ENCODE measurements around the gene TUBA1C. TPM values are rescaled to one million over a fixed set of nuclear protein-coding genes. Genes with fewer than 3 reads are reported as not detected.

Gene TUBA1C
- polyA plus RNA-seq, 1 of the 3 experiments (the other 2 are of a cell fraction) = 3.3 TPM

DNA sequence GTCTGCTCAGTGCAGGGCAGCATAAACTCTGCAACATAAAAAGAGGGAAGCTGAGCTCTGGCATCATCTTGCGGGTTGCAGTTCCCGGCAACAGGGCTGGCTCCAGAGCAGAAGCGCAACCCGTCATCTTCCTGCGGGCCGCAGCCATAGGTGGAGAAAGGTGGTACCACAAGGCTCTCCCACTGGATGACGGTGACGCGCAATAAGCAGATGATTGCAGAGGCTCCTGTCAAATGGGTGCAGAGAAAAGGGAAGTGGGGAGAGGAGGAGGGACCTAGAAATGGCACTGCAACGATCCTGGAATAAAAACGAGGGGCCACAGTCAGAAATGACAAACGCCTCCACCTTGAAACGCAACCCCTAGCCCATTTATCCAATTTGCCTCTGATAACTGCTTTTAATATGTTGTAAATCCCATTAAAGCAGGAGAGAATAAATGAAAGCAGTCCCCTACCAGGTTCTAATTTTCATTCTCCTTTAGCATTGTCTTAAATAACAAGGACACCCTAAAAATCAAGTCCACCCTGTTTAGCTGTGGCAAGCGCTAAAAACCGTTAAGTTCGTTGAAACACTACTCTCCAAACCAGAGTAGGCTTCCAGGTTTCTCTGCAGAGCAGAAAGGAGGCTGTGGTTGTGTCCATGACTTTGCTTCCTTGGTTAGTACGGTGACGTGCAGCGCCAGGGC is 30.9 kb upstream of the TUBA1C start:
- DNase-seq = no peak
- CTCF ChIA-PET = interaction anchor here (1.0 to 7.0 kb wide), 16 partner anchors 11 to 146 kb away, joined by 3 to 79 read pairs (median 8); partner anchors contain the start of genes DHH, LMBR1L, TUBA1A and TUBA1B
- Histone ChIP-seq H4K20me1 (ENCODE audit: insufficient read depth) (no peaks in the 10 kb centered on the region), H3K27ac (ENCODE audit: low read depth in 2 of 2, low read length in 1 of 2) (peak overlapping the region; percentile 79 to 90), H3K9ac (peak overlapping the region; percentile 77; the same call in 1 of the 2 replicates), H2AFZ (ENCODE audit: low read depth) (peak overlapping the region; percentile 95), H3K27me3 (ENCODE audit: insufficient read depth) (no peaks in the 10 kb centered on the region), H3K36me3 (replicated peaks in 1 of 2; ENCODE audit: control insufficient read depth in 1 of 2, insufficient read depth in 2 of 2, low read length in 1 of 2) (no peaks in the 10 kb centered on the region), H3K4me1 (ENCODE audit: control insufficient read depth in 1 of 2, insufficient read depth in 2 of 2, low read depth in 1 of 2, low read length in 1 of 2) (peaks cover 23 to 25% of the 10 kb centered on the region in 2 experiments), H3K9me3 (no peaks in the 10 kb centered on the region), H3K9me2 (no peaks in the 10 kb centered on the region), H3F3A (replicated peaks; ENCODE audit: insufficient read depth) (peaks cover 16% of the 10 kb centered on the region), H3K4me3 (ENCODE audit: low read depth in 2 of 2, low read length in 1 of 2) (peak overlapping the region in 1 of 2 experiments; percentile 62; a peak in 1 of 4 replicates), H3K79me2 (ENCODE audit: insufficient read depth) (peaks cover 10% of the 10 kb centered on the region; the same call in 1 of the 2 replicates), H3K4me2 (peak overlapping the region; percentile 73)
- POLR2A ChIA-PET = interaction anchor here (0.6 to 4.7 kb wide), 6 partner anchors 10 to 133 kb away, joined by 3 to 94 read pairs (median 6); partner anchors contain the start of genes SPATS2, TUBA1A and TUBA1B
- 79% methylated on average over 18 of the region's 19 CpGs for WGBS (ENCODE audit: low lambda C conversion rate)
- TF ChIP-seq EZH2phosphoT487 (IDR thresholded peaks at IDR 0.05; ENCODE audit: borderline replicate concordance, low read depth) (no peak), RXRA (IDR thresholded peaks at IDR 0.05; ENCODE audit: borderline replicate concordance, low read depth) (no peak), NFIC (IDR thresholded peaks at IDR 0.05; ENCODE audit: borderline replicate concordance) (no peak), POLR2AphosphoS5 (IDR thresholded peaks at IDR 0.05; ENCODE audit: low read depth, low read length) (no peak), TAF1 (IDR thresholded peaks at IDR 0.05; ENCODE audit: borderline replicate concordance, low read depth, low read length) (no peak), SIN3A (IDR thresholded peaks at IDR 0.05; ENCODE audit: borderline replicate concordance, low read depth, low read length) (no peak), NRF1 (IDR thresholded peaks at IDR 0.05; ENCODE audit: low read depth, low read length) (no peak), FOXJ3 (CRISPR knock-in tag; IDR thresholded peaks at IDR 0.05) (no peak), ELF1 (IDR thresholded peaks at IDR 0.05) (no peak), FOXM1 (IDR thresholded peaks at IDR 0.05; ENCODE audit: low read depth) (no peak), TEAD4 (IDR thresholded peaks at IDR 0.05; ENCODE audit: borderline replicate concordance, insufficient read depth) (no peak), GATA2 (CRISPR knock-in tag; IDR thresholded peaks at IDR 0.05) (no peak), SMC3 (IDR thresholded peaks at IDR 0.05; ENCODE audit: low read depth, low read length) (no peak), EP300 (IDR thresholded peaks at IDR 0.05; ENCODE audit: borderline replicate concordance in 1 of 2, low read depth in 1 of 2, low read length in 1 of 2) (no peak)
- TF ChIP-seq, protein P1, sequence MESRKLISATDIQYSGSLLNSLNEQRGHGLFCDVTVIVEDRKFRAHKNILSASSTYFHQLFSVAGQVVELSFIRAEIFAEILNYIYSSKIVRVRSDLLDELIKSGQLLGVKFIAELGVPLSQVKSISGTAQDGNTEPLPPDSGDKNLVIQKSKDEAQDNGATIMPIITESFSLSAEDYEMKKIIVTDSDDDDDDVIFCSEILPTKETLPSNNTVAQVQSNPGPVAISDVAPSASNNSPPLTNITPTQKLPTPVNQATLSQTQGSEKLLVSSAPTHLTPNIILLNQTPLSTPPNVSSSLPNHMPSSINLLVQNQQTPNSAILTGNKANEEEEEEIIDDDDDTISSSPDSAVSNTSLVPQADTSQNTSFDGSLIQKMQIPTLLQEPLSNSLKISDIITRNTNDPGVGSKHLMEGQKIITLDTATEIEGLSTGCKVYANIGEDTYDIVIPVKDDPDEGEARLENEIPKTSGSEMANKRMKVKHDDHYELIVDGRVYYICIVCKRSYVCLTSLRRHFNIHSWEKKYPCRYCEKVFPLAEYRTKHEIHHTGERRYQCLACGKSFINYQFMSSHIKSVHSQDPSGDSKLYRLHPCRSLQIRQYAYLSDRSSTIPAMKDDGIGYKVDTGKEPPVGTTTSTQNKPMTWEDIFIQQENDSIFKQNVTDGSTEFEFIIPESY (IDR thresholded peaks at IDR 0.05; ENCODE audit: borderline replicate concordance, low read depth) = no peak
- TF ChIP-seq, protein P2, sequence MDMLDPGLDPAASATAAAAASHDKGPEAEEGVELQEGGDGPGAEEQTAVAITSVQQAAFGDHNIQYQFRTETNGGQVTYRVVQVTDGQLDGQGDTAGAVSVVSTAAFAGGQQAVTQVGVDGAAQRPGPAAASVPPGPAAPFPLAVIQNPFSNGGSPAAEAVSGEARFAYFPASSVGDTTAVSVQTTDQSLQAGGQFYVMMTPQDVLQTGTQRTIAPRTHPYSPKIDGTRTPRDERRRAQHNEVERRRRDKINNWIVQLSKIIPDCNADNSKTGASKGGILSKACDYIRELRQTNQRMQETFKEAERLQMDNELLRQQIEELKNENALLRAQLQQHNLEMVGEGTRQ (IDR thresholded peaks at IDR 0.05; ENCODE audit: borderline replicate concordance, low read depth, low read length) = no peak

Data from SK-N-SH (cell line).